HepG2 (cell line): ENCODE measurements around the gene GSTA5. TPM values are rescaled to one million over a fixed set of nuclear protein-coding genes. Genes with fewer than 3 reads are reported as not detected.

ENCODE experiments used
- FOXC1 ChIP-seq: sonication (generic); formaldehyde crosslinking; IDR thresholded peaks from 2 replicates; pipeline ENCODE4 v1.8.0; 2022; ENCODE audit warnings: mild to moderate bottlenecking, missing genetic modification reagents, borderline replicate concordance
- KDM3A ChIP-seq: IDR thresholded peaks from 2 replicates; pipeline ENCODE4 v1.6.1; 2018; ENCODE audit warnings: low read depth, missing compliant biosample characterization
- NR2F2 ChIP-seq: IDR thresholded peaks from 2 replicates; pipeline ENCODE4 v1.6.1; 2012; ENCODE audit warnings: low read depth, inconsistent platforms, borderline replicate concordance
- THAP11 ChIP-seq: IDR thresholded peaks from 2 replicates; pipeline ENCODE4 v1.6.1; 2016; ENCODE audit warnings: missing biosample characterization, missing genetic modification reagents
- TP53 ChIP-seq: sonication (generic); formaldehyde crosslinking; conservative IDR thresholded peaks from 2 replicates; pipeline ENCODE4 v1.4.0; 2020; ENCODE audit warnings: missing genetic modification reagents
- XBP1 ChIP-seq: sonication (generic); formaldehyde crosslinking; IDR thresholded peaks from 2 replicates; pipeline ENCODE4 v1.5.0; 2020; ENCODE audit warnings: missing genetic modification reagents
- ZNF292 ChIP-seq: sonication (generic); formaldehyde crosslinking; IDR thresholded peaks from 2 replicates; pipeline ENCODE4 v1.8.1; 2022; ENCODE audit warnings: mild to moderate bottlenecking, low read depth, missing genetic modification reagents, borderline replicate concordance
- ZNF780A ChIP-seq: sonication (generic); formaldehyde crosslinking; IDR thresholded peaks from 2 replicates; pipeline ENCODE4 v1.8.0; 2022; ENCODE audit warnings: mild to moderate bottlenecking, missing genetic modification reagents, moderate library complexity
- ZNF879 ChIP-seq: sonication (generic); formaldehyde crosslinking; IDR thresholded peaks from 2 replicates; pipeline ENCODE4 v1.8.1; 2023; ENCODE audit warnings: missing genetic modification reagents
- polyA plus RNA-seq, 8 experiments: library from polyadenylated mRNA; depleted of rRNA in 3 of 8; stranded (reverse) in 7 of 8; unstranded in 1 of 8; fragments of >200 nt; fragmentation: Illumina TruSeq in 4 of 8; extraction: Trizol in 4 of 8; gene quantifications; 2 replicates each; pipeline versions ENCODE4 v1.2.1 to v1.2.3, GENCODE V29; 2011 to 2016; ENCODE audit warnings: low read depth in 4 of 8, missing spikeins in 1 of 8, mixed read lengths in 1 of 8; ENCODE audit not compliant: insufficient read depth in 1 of 8
- total RNA-seq, 5 experiments: library from RNA; depleted of rRNA; stranded (reverse); fragments of >200 nt; fragmentation: Illumina TruSeq; extraction: Trizol; gene quantifications; 2 replicates each; pipeline ENCODE4 v1.2.3, GENCODE V29; 2016; ENCODE audit warnings: low read depth in 1 of 5
- TF ChIP-seq, protein P1 (sequence below): fragments of 450-650 bp; IDR thresholded peaks from 2 replicates; pipeline ENCODE4 v1.6.1; 2017; ENCODE audit warnings: mild to moderate bottlenecking
- TF ChIP-seq, protein P2 (sequence below): sonication (generic); formaldehyde crosslinking; IDR thresholded peaks from 2 replicates; pipeline ENCODE4 v1.4.0; 2020; ENCODE audit warnings: mild to moderate bottlenecking, missing genetic modification reagents
- TF ChIP-seq, protein P3 (sequence below): sonication (generic); formaldehyde crosslinking; IDR thresholded peaks from 2 replicates; pipeline ENCODE4 v1.4.0; 2020; ENCODE audit warnings: mild to moderate bottlenecking, missing genetic modification reagents
- TF ChIP-seq, protein P4 (sequence below): sonication (generic); formaldehyde crosslinking; IDR thresholded peaks from 2 replicates; pipeline ENCODE4 v1.8.1; 2023; ENCODE audit warnings: mild to moderate bottlenecking, missing genetic modification reagents, borderline replicate concordance
- TF ChIP-seq, protein P5 (sequence below): sonication (generic); formaldehyde crosslinking; IDR thresholded peaks from 2 replicates; pipeline ENCODE4 v1.9.0; 2021; ENCODE audit warnings: missing genetic modification reagents, borderline replicate concordance

GSTA5 gene
- total and polyA plus RNA-seq, 2 of the 13 experiments (the other 11 are each of a cell fraction or from before 2014, with no cell fraction given), result not detected

DNA sequence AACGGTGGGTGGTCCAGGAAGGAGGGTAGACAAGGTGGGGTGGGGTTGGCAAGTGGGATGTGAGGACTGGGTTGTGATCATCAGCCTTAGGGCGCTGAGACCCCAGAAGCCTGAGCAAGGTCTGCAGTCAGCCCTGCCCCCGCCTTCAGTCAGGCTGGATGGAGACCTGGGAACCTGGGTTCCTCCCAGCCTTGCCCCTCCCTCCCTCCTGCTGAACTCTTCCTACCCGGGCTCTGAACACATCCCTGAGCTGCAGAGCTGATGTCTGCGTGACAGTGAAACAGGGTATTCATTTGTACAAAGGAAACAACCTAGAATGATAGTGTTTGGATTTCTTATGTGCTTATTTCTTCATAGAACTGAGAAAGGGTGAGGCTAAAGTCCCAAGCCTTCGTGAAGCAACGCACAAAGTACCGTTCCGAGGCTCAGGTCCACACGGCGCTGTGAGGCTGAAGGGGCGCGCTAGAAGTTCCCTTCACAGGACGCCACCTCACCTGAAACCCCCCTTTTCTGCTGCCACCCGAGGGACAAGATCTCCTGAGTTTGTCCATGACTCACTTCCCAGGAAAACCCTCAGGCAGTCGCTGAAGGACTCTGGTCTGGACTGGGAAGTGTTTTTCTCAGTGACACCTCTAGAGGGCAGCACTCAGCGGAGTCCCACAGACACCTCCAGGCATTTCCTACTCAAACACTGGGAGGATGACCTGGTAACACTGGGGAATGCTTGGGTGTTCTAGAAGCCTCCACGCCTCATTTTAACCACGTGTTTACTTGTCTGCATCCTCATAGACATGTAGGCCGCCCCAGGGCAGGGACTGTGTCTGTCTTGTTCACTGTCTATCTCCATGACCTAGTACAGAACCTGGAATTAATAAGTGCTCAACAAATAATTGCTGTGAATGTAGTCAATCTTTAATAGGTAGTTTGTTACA lies 1.2 kb downstream of the GSTA5 start (continued):
- TF ChIP-seq, protein P1, sequence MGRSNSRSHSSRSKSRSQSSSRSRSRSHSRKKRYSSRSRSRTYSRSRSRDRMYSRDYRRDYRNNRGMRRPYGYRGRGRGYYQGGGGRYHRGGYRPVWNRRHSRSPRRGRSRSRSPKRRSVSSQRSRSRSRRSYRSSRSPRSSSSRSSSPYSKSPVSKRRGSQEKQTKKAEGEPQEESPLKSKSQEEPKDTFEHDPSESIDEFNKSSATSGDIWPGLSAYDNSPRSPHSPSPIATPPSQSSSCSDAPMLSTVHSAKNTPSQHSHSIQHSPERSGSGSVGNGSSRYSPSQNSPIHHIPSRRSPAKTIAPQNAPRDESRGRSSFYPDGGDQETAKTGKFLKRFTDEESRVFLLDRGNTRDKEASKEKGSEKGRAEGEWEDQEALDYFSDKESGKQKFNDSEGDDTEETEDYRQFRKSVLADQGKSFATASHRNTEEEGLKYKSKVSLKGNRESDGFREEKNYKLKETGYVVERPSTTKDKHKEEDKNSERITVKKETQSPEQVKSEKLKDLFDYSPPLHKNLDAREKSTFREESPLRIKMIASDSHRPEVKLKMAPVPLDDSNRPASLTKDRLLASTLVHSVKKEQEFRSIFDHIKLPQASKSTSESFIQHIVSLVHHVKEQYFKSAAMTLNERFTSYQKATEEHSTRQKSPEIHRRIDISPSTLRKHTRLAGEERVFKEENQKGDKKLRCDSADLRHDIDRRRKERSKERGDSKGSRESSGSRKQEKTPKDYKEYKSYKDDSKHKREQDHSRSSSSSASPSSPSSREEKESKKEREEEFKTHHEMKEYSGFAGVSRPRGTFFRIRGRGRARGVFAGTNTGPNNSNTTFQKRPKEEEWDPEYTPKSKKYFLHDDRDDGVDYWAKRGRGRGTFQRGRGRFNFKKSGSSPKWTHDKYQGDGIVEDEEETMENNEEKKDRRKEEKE, result no peak
- no peak for TF ChIP-seq XBP1 (CRISPR knock-in tag)
- TF ChIP-seq THAP11 (CRISPR knock-in tag), result peak; percentile 36; the same call in 1 of the 2 replicates
- TF ChIP-seq KDM3A (CRISPR knock-in tag), result no peak
- TF ChIP-seq, protein P2, sequence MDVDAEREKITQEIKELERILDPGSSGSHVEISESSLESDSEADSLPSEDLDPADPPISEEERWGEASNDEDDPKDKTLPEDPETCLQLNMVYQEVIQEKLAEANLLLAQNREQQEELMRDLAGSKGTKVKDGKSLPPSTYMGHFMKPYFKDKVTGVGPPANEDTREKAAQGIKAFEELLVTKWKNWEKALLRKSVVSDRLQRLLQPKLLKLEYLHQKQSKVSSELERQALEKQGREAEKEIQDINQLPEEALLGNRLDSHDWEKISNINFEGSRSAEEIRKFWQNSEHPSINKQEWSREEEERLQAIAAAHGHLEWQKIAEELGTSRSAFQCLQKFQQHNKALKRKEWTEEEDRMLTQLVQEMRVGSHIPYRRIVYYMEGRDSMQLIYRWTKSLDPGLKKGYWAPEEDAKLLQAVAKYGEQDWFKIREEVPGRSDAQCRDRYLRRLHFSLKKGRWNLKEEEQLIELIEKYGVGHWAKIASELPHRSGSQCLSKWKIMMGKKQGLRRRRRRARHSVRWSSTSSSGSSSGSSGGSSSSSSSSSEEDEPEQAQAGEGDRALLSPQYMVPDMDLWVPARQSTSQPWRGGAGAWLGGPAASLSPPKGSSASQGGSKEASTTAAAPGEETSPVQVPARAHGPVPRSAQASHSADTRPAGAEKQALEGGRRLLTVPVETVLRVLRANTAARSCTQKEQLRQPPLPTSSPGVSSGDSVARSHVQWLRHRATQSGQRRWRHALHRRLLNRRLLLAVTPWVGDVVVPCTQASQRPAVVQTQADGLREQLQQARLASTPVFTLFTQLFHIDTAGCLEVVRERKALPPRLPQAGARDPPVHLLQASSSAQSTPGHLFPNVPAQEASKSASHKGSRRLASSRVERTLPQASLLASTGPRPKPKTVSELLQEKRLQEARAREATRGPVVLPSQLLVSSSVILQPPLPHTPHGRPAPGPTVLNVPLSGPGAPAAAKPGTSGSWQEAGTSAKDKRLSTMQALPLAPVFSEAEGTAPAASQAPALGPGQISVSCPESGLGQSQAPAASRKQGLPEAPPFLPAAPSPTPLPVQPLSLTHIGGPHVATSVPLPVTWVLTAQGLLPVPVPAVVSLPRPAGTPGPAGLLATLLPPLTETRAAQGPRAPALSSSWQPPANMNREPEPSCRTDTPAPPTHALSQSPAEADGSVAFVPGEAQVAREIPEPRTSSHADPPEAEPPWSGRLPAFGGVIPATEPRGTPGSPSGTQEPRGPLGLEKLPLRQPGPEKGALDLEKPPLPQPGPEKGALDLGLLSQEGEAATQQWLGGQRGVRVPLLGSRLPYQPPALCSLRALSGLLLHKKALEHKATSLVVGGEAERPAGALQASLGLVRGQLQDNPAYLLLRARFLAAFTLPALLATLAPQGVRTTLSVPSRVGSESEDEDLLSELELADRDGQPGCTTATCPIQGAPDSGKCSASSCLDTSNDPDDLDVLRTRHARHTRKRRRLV (CRISPR knock-in tag), result 0 out of 2 replicates have a peak, but pooled peaks have one; percentile 51
- TF ChIP-seq ZNF292 (CRISPR knock-in tag), result peak; percentile 39; the same call in 1 of the 2 replicates
- TF ChIP-seq, protein P3, sequence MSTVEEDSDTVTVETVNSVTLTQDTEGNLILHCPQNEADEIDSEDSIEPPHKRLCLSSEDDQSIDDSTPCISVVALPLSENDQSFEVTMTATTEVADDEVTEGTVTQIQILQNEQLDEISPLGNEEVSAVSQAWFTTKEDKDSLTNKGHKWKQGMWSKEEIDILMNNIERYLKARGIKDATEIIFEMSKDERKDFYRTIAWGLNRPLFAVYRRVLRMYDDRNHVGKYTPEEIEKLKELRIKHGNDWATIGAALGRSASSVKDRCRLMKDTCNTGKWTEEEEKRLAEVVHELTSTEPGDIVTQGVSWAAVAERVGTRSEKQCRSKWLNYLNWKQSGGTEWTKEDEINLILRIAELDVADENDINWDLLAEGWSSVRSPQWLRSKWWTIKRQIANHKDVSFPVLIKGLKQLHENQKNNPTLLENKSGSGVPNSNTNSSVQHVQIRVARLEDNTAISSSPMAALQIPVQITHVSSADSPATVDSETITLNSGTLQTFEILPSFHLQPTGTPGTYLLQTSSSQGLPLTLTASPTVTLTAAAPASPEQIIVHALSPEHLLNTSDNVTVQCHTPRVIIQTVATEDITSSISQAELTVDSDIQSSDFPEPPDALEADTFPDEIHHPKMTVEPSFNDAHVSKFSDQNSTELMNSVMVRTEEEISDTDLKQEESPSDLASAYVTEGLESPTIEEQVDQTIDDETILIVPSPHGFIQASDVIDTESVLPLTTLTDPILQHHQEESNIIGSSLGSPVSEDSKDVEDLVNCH (CRISPR knock-in tag), result 0 out of 2 replicates have a peak, but pooled peaks have one; percentile 37
- no peak for TF ChIP-seq TP53 (CRISPR knock-in tag)
- no peak for TF ChIP-seq ZNF780A (CRISPR knock-in tag)
- TF ChIP-seq NR2F2, result no peak
- TF ChIP-seq, protein P4, sequence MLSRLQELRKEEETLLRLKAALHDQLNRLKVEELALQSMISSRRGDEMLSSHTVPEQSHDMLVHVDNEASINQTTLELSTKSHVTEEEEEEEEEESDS (CRISPR knock-in tag), result no peak
- TF ChIP-seq FOXC1 (CRISPR knock-in tag), result no peak
- no peak for TF ChIP-seq ZNF879 (CRISPR knock-in tag)
- TF ChIP-seq, protein P5, sequence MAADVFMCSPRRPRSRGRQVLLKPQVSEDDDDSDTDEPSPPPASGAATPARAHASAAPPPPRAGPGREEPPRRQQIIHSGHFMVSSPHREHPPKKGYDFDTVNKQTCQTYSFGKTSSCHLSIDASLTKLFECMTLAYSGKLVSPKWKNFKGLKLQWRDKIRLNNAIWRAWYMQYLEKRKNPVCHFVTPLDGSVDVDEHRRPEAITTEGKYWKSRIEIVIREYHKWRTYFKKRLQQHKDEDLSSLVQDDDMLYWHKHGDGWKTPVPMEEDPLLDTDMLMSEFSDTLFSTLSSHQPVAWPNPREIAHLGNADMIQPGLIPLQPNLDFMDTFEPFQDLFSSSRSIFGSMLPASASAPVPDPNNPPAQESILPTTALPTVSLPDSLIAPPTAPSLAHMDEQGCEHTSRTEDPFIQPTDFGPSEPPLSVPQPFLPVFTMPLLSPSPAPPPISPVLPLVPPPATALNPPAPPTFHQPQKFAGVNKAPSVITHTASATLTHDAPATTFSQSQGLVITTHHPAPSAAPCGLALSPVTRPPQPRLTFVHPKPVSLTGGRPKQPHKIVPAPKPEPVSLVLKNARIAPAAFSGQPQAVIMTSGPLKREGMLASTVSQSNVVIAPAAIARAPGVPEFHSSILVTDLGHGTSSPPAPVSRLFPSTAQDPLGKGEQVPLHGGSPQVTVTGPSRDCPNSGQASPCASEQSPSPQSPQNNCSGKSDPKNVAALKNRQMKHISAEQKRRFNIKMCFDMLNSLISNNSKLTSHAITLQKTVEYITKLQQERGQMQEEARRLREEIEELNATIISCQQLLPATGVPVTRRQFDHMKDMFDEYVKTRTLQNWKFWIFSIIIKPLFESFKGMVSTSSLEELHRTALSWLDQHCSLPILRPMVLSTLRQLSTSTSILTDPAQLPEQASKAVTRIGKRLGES, result no peak
